ENCODE measurements around the gene TBX1. TPM values are rescaled to one million over a fixed set of nuclear protein-coding genes. Genes with fewer than 3 reads are reported as not detected.

The TBX1 gene
- polyA plus RNA-seq, 1 donor (not counting 4 experiments of a cell fraction or from before 2014, with no cell fraction given), result 0.10 TPM

GRCh38 chr22:19798003-19798665 lies 37.6 kb downstream of the TBX1 start:
- FAIRE-seq, result no peak
- no peaks in the 10 kb centered on the region for H3K4me1 ChIP-seq (ENCODE audit: control insufficient read depth, extremely low read depth, insufficient read depth, low read length)

GRCh38 chr22:19798891-19799293 lies 38.3 kb downstream of the TBX1 start:
- H2AFZ ChIP-seq (ENCODE audit: control insufficient read depth, low read length), result no peak overlapping the region

More at GRCh38 chr22:19798003-19798665, 37.6 kb downstream of the TBX1 start:
- H3K9me3 ChIP-seq (ENCODE audit: control insufficient read depth, low read depth, low read length), result no peaks in the 10 kb centered on the region
- H2AFZ ChIP-seq (ENCODE audit: control insufficient read depth, low read length), result no peak overlapping the region
- no peaks in the 10 kb centered on the region for H3K9me1 ChIP-seq (ENCODE audit: control insufficient read depth, extremely low read depth, insufficient read depth, low read length)
- dilution Hi-C loops (cut with MboI; ENCODE audit: extremely low pct_ligation_motif_present, low sequenced_read_pairs), result no loop called here
- H3K36me3 ChIP-seq (ENCODE audit: control insufficient read depth in 2 of 2, extremely low read depth in 1 of 2, insufficient read depth in 2 of 2, low read length in 2 of 2), result peaks cover 3 to 4% of the 10 kb centered on the region in 2 experiments
- no peak for DNase-seq (ENCODE audit: low read depth, low spot score)
- no peak overlapping the region for H3K9ac ChIP-seq (ENCODE audit: control insufficient read depth, extremely low read depth, insufficient read depth, low read length)
- no peak for TF ChIP-seq EZH2 (IDR thresholded peaks at IDR 0.05; ENCODE audit: low read length)
- no peak for TF ChIP-seq CTCF (optimal IDR thresholded peaks at IDR 0.05 in 1 of 3, IDR thresholded peaks at IDR 0.05 in 1 of 3, conservative IDR thresholded peaks at IDR 0.05 in 1 of 3; ENCODE audit: extremely low read depth in 1 of 3, insufficient read depth in 2 of 3, low read length in 3 of 3)
- H3K27ac ChIP-seq (ENCODE audit: control insufficient read depth, insufficient read depth, low read length), result no peak overlapping the region
- no peaks in the 10 kb centered on the region for H3K27me3 ChIP-seq (ENCODE audit: control insufficient read depth, extremely low read depth, insufficient read depth, low read length)
- H4K20me1 ChIP-seq (ENCODE audit: control insufficient read depth, extremely low read depth, insufficient read depth, low read length), result no peaks in the 10 kb centered on the region
- H3K4me3 ChIP-seq (ENCODE audit: control insufficient read depth in 2 of 3, extremely low read depth in 1 of 3, insufficient read depth in 2 of 3, low read depth in 1 of 3, low read length in 3 of 3), result no peak overlapping the region
- H3K79me2 ChIP-seq (ENCODE audit: control insufficient read depth, insufficient read depth, low read length), result no peaks in the 10 kb centered on the region
- no peak overlapping the region for H3K4me2 ChIP-seq (ENCODE audit: control insufficient read depth, extremely low read depth, insufficient read depth, low read depth, low read length)

More at GRCh38 chr22:19798891-19799293, 38.3 kb downstream of the TBX1 start:
- Histone ChIP-seq H3K4me1 (ENCODE audit: control insufficient read depth, extremely low read depth, insufficient read depth, low read length) (no peaks in the 10 kb centered on the region), H3K4me3 (ENCODE audit: control insufficient read depth in 2 of 3, extremely low read depth in 1 of 3, insufficient read depth in 2 of 3, low read depth in 1 of 3, low read length in 3 of 3) (no peak overlapping the region), H3K9me1 (ENCODE audit: control insufficient read depth, extremely low read depth, insufficient read depth, low read length) (no peaks in the 10 kb centered on the region), H3K79me2 (ENCODE audit: control insufficient read depth, insufficient read depth, low read length) (no peaks in the 10 kb centered on the region), H3K4me2 (ENCODE audit: control insufficient read depth, extremely low read depth, insufficient read depth, low read depth, low read length) (no peak overlapping the region), H3K27ac (ENCODE audit: control insufficient read depth, insufficient read depth, low read length) (no peak overlapping the region), H3K27me3 (ENCODE audit: control insufficient read depth, extremely low read depth, insufficient read depth, low read length) (no peaks in the 10 kb centered on the region), H3K9ac (ENCODE audit: control insufficient read depth, extremely low read depth, insufficient read depth, low read length) (no peak overlapping the region), H3K9me3 (ENCODE audit: control insufficient read depth, low read depth, low read length) (no peaks in the 10 kb centered on the region), H4K20me1 (ENCODE audit: control insufficient read depth, extremely low read depth, insufficient read depth, low read length) (no peaks in the 10 kb centered on the region), H3K36me3 (ENCODE audit: control insufficient read depth in 2 of 2, extremely low read depth in 1 of 2, insufficient read depth in 2 of 2, low read length in 2 of 2) (peaks cover 3 to 4% of the 10 kb centered on the region in 2 experiments)
- TF ChIP-seq EZH2 (IDR thresholded peaks at IDR 0.05; ENCODE audit: low read length) (no peak), CTCF (optimal IDR thresholded peaks at IDR 0.05 in 1 of 3, IDR thresholded peaks at IDR 0.05 in 1 of 3, conservative IDR thresholded peaks at IDR 0.05 in 1 of 3; ENCODE audit: extremely low read depth in 1 of 3, insufficient read depth in 2 of 3, low read length in 3 of 3) (no peak)
- DNase-seq (ENCODE audit: low read depth, low spot score), result no peak
- no peak for FAIRE-seq
- dilution Hi-C loops (cut with MboI; ENCODE audit: extremely low pct_ligation_motif_present, low sequenced_read_pairs), result no loop called here

Measured in keratinocyte (primary cell).